ENCODE results near the gene KCNK13. TPM values are rescaled to one million over a fixed set of nuclear protein-coding genes. Genes with fewer than 3 reads are reported as not detected.

The KCNK13 gene
- total RNA-seq, 2 experiments from 2014 or later: not detected

DNA sequence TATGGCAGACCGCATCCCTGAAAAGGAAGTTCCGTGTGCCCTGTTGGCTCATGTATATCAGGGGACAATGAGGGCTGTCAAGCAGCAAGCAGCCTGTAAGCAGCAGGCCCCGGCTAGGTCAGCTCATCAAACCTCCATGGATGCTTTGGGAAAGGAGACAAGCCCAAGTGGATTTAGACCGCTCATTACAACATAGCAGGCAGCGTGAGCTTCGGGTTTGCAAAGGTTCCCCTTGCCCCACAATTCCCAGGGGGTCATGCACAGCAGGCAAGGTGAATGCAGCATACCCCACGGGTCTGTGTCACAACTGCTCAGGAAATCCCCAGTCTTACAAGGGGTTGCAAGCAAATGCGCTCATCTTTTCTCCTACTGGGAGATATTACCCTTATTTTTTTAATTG, 54.6 kb downstream of the KCNK13 start:
- Mint-ChIP-seq H3K4me3 (no peak overlapping the region), H3K36me3 (ENCODE audit: low read depth) (no peaks in the 10 kb centered on the region), H3K9me3 (no peaks in the 10 kb centered on the region), H3K27ac (no peak overlapping the region), H3K27me3 (peaks cover 17% of the 10 kb centered on the region), H3K4me1 (ENCODE audit: low read depth) (no peaks in the 10 kb centered on the region)
- ChIA-PET POLR2A (no interaction called here), CTCF (no interaction called here)
- intact Hi-C loops (cut with micrococcal nuclease): no loop called here
- DNase-seq (no peak), ATAC-seq (no peak)
- no peak for TF ChIP-seq CTCF (IDR thresholded peaks at IDR 0.05)

DNA sequence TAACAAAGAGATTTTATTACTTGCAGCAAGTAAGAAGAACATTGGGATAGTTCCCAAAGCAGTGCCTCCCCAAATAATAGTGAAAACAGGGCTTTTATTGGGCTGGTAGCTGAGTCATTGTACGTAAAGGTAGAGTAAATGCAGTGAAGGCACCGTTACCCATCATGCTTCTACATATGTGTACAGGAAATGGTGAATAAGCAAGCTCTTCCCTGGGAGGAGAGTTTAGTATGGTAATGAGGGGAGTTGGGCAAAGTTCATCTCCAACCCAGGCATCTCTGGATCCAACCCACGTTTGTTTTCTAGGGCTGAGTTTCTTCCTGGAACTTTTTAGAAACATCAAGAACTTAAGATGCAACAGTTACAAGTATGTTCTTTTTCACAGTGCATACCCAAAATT, 56.2 kb downstream of the KCNK13 start:
- ATAC-seq: no peak
- no peak for DNase-seq
- H3K9me3 Mint-ChIP-seq: no peaks in the 10 kb centered on the region
- H3K36me3 Mint-ChIP-seq (ENCODE audit: low read depth): no peaks in the 10 kb centered on the region
- TF ChIP-seq CTCF (IDR thresholded peaks at IDR 0.05): no peak
- peaks cover 15% of the 10 kb centered on the region for H3K27me3 Mint-ChIP-seq
- POLR2A ChIA-PET: no interaction called here
- no peak overlapping the region for H3K4me3 Mint-ChIP-seq
- no peak overlapping the region for H3K27ac Mint-ChIP-seq
- intact Hi-C loops (cut with micrococcal nuclease): no loop called here
- CTCF ChIA-PET: no interaction called here
- no peaks in the 10 kb centered on the region for H3K4me1 Mint-ChIP-seq (ENCODE audit: low read depth)

GRCh38 chr14:90126260-90126659, 64.5 kb downstream of the KCNK13 start:
- Mint-ChIP-seq H3K36me3 (ENCODE audit: low read depth) (no peaks in the 10 kb centered on the region), H3K27ac (no peak overlapping the region), H3K9me3 (no peaks in the 10 kb centered on the region), H3K4me1 (ENCODE audit: low read depth) (no peaks in the 10 kb centered on the region), H3K4me3 (no peak overlapping the region), H3K27me3 (peaks cover 11% of the 10 kb centered on the region)
- DNase-seq: no peak
- POLR2A ChIA-PET: no interaction called here
- no peak for TF ChIP-seq CTCF (IDR thresholded peaks at IDR 0.05)
- CTCF ChIA-PET: no interaction called here
- no peak for ATAC-seq
- intact Hi-C loops (cut with micrococcal nuclease): no loop called here

GRCh38 chr14:90132821-90133570, 71.2 kb downstream of the KCNK13 start:
- Mint-ChIP-seq H3K9me3 (no peaks in the 10 kb centered on the region), H3K4me3 (no peak overlapping the region), H3K27ac (no peak overlapping the region), H3K4me1 (ENCODE audit: low read depth) (no peaks in the 10 kb centered on the region), H3K27me3 (peaks cover 6% of the 10 kb centered on the region), H3K36me3 (ENCODE audit: low read depth) (no peaks in the 10 kb centered on the region)
- ATAC-seq (no peak), DNase-seq (no peak)
- intact Hi-C loops (cut with micrococcal nuclease): no loop called here
- POLR2A ChIA-PET: no interaction called here
- no peak for TF ChIP-seq CTCF (IDR thresholded peaks at IDR 0.05)
- CTCF ChIA-PET: no interaction called here

- H3K4me3 Mint-ChIP-seq: no peak overlapping the region
- no peak for ATAC-seq
- no peaks in the 10 kb centered on the region for H3K9me3 Mint-ChIP-seq
- H3K27ac Mint-ChIP-seq: no peak overlapping the region
- ChIA-PET CTCF (no interaction called here), POLR2A (no interaction called here)
- intact Hi-C loops (cut with micrococcal nuclease): no loop called here
- DNase-seq: no peak
- no peaks in the 10 kb centered on the region for H3K4me1 Mint-ChIP-seq (ENCODE audit: low read depth)
- H3K27me3 Mint-ChIP-seq: peaks cover 3% of the 10 kb centered on the region
- H3K36me3 Mint-ChIP-seq (ENCODE audit: low read depth): no peaks in the 10 kb centered on the region
- TF ChIP-seq CTCF (IDR thresholded peaks at IDR 0.05): no peak
Observed at GRCh38 chr14:90136904-90137303, 75.1 kb downstream of the KCNK13 start.
